Ishikawa (cell line): ENCODE measurements around the gene CD8B2.
"Not testable (repeated sequence)": the region's sequence is repeated elsewhere in the genome, so short reads cannot be mapped to it uniquely, and the experiment has no call there.

Experiments used
- CEBPB ChIP-seq: IDR thresholded peaks from 2 replicates; pipeline ENCODE4 v1.6.1; 2012
- CREB1 ChIP-seq: IDR thresholded peaks from 2 replicates; pipeline ENCODE4 v1.6.1; 2012; ENCODE audit warnings: low read depth
- EGR1 ChIP-seq: IDR thresholded peaks from 2 replicates; pipeline ENCODE4 v1.6.1; 2012
- EP300 ChIP-seq: IDR thresholded peaks from 2 replicates; pipeline ENCODE4 v1.6.1; 2012; ENCODE audit warnings: borderline replicate concordance
- FOXM1 ChIP-seq: IDR thresholded peaks from 2 replicates; pipeline ENCODE4 v1.6.1; 2012; ENCODE audit warnings: low read depth, borderline replicate concordance
- MAX ChIP-seq: IDR thresholded peaks from 2 replicates; pipeline ENCODE4 v1.6.1; 2012
- NFIC ChIP-seq: IDR thresholded peaks from 2 replicates; pipeline ENCODE4 v1.6.1; 2012
- RAD21 ChIP-seq: IDR thresholded peaks from 2 replicates; pipeline ENCODE4 v1.6.1; 2012; ENCODE audit warnings: low read depth
- TAF1 ChIP-seq: IDR thresholded peaks from 2 replicates; pipeline ENCODE4 v1.6.1; 2012; ENCODE audit warnings: low read depth, mild to moderate bottlenecking
- TCF12 ChIP-seq: IDR thresholded peaks from 2 replicates; pipeline ENCODE4 v1.6.1; 2012; ENCODE audit warnings: low read depth
- TEAD4 ChIP-seq: IDR thresholded peaks from 2 replicates; pipeline ENCODE4 v1.6.1; 2012
- YY1 ChIP-seq: IDR thresholded peaks from 2 replicates; pipeline ENCODE4 v1.6.1; 2012; ENCODE audit warnings: low read depth
- ZBTB7A ChIP-seq: IDR thresholded peaks from 2 replicates; pipeline ENCODE4 v1.6.1; 2012; ENCODE audit warnings: low read depth
- TF ChIP-seq, protein P1 (sequence below): IDR thresholded peaks from 2 replicates; pipeline ENCODE4 v1.6.1; 2012; ENCODE audit warnings: low read depth, mild to moderate bottlenecking
- TF ChIP-seq, protein P2 (sequence below): IDR thresholded peaks from 2 replicates; pipeline ENCODE4 v1.6.1; 2012

Gene CD8B2

GRCh38 chr2:106486551-106487385, at the start of gene CD8B2:
CD8B2 (plus strand) TSS chr2:106487364; CDS start chr2:106487427, 63 bp downstream.
- TF ChIP-seq TCF12, TAF1, FOXM1: not testable (repeated sequence)

DNA sequence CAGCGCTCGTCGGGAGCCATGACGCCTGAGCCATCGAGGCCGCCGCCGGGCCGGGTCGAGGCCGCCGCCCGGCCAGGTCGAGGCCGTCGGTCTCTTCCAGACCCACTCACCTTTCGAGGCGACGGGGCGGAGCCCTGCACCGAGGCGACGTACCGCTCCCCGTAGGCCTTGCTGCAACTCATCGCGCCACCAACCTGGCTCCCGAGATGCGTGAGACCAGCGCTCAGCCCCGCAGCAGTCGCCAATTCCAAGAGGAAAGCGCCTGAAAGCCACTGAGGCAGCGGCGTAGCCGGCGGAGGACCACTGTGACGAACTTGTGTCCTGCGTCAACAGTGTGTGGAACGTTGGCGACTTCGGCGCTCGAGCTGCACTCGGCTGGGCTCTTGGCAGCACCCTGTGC, 19.1 kb upstream of the CD8B2 start, which contains the start of gene RGPD3:
TSS of gene RGPD3 (minus strand) at position 307 of the 400 bp plus-strand sequence. CDS start at position 182, 125 bp downstream.
- TF ChIP-seq FOXM1, YY1, CEBPB: not testable (repeated sequence)

DNA sequence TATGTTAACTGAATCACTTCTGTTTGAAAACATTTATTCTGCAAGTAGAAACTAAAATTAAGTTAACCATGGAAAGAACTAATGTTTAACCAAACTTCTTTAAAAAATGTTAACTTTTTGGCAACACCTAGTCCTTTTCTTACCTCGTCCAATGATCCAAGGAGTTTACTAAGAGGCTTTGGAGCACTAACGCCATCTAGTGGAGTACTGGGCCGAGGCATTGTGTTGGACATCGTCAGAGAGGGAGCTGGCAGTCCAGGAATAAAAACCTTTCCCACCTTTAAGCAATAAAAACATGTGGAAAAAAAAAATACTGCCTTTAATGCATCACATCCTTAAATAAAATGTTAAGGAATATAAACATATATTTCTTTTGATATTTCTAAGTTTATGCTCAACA, 16.5 kb upstream of the CD8B2 start:
- peak; percentile 39 for TF ChIP-seq RAD21

GRCh38 chr2:106514827-106515226, 27.7 kb downstream of the CD8B2 start:
- 0 out of 2 replicates have a peak, but pooled peaks have one; percentile 24 for TF ChIP-seq CEBPB

- no peak for TF ChIP-seq YY1
- no peak for TF ChIP-seq NFIC
- TF ChIP-seq CEBPB, result no peak
- TF ChIP-seq, protein P1, sequence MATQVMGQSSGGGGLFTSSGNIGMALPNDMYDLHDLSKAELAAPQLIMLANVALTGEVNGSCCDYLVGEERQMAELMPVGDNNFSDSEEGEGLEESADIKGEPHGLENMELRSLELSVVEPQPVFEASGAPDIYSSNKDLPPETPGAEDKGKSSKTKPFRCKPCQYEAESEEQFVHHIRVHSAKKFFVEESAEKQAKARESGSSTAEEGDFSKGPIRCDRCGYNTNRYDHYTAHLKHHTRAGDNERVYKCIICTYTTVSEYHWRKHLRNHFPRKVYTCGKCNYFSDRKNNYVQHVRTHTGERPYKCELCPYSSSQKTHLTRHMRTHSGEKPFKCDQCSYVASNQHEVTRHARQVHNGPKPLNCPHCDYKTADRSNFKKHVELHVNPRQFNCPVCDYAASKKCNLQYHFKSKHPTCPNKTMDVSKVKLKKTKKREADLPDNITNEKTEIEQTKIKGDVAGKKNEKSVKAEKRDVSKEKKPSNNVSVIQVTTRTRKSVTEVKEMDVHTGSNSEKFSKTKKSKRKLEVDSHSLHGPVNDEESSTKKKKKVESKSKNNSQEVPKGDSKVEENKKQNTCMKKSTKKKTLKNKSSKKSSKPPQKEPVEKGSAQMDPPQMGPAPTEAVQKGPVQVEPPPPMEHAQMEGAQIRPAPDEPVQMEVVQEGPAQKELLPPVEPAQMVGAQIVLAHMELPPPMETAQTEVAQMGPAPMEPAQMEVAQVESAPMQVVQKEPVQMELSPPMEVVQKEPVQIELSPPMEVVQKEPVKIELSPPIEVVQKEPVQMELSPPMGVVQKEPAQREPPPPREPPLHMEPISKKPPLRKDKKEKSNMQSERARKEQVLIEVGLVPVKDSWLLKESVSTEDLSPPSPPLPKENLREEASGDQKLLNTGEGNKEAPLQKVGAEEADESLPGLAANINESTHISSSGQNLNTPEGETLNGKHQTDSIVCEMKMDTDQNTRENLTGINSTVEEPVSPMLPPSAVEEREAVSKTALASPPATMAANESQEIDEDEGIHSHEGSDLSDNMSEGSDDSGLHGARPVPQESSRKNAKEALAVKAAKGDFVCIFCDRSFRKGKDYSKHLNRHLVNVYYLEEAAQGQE, result no peak
- no peak for TF ChIP-seq ZBTB7A
- no peak for TF ChIP-seq RAD21
- TF ChIP-seq FOXM1, result no peak
These were observed 29.3 kb downstream of the CD8B2 start for GRCh38 chr2:106516436-106516835.

DNA sequence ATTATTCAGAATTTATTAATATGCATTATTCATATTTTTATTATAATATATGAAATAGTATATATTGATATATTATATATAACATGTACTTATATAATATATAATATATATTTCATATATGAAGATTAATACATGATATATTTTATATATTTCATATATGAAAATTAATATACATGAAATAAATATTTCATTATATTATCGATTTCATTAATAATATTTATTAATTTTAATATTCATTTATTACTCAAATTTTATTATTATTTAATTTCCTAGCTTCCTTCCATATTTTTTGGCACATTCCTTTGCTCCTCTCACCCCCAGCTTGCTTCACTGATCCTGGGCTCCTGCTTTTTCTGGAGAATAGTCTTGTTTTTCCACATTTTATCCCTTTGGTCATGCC, 29.7 kb downstream of the CD8B2 start:
- TF ChIP-seq MAX (no peak), ZBTB7A (no peak), EP300 (no peak)

GRCh38 chr2:106517329-106517728, 30.2 kb downstream of the CD8B2 start:
- TF ChIP-seq CEBPB, result no peak
- TF ChIP-seq TAF1, result no peak
- TF ChIP-seq TEAD4, result no peak
- TF ChIP-seq RAD21, result no peak
- TF ChIP-seq, protein P2, sequence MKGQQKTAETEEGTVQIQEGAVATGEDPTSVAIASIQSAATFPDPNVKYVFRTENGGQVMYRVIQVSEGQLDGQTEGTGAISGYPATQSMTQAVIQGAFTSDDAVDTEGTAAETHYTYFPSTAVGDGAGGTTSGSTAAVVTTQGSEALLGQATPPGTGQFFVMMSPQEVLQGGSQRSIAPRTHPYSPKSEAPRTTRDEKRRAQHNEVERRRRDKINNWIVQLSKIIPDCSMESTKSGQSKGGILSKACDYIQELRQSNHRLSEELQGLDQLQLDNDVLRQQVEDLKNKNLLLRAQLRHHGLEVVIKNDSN, result no peak

- TF ChIP-seq RAD21 (no peak), EGR1 (no peak), TEAD4 (no peak), NFIC (no peak), CREB1 (no peak), TCF12 (no peak), FOXM1 (no peak)
- TF ChIP-seq, protein P1, result no peak
- TF ChIP-seq, protein P2, result no peak
These were observed 32.6 kb downstream of the CD8B2 start for GRCh38 chr2:106519767-106520166.
